HUES48 (cell line): ENCODE results near the gene PFKFB2.
"Not testable (repeated sequence)": the region's sequence is repeated elsewhere in the genome, so short reads cannot be mapped to it uniquely, and the experiment has no call there.

ENCODE experiments used
- H3K27ac ChIP-seq: one replicate; pipeline ENCODE4 v1.7.0; 2013; ENCODE audit warnings: low read depth, low read length, inconsistent platforms
- H3K27me3 ChIP-seq: 2 replicates; pipeline ENCODE4 v1.6.1; 2013; ENCODE audit warnings: mild to moderate bottlenecking, low read length; ENCODE audit not compliant: control insufficient read depth, insufficient read depth
- H3K36me3 ChIP-seq: 2 replicates; pipeline ENCODE4 v1.6.1; 2013; ENCODE audit warnings: low read length; ENCODE audit not compliant: control insufficient read depth, insufficient read depth
- H3K4me1 ChIP-seq: 2 replicates; pipeline ENCODE4 v1.6.1; 2013; ENCODE audit warnings: mild to moderate bottlenecking, low read length; ENCODE audit not compliant: control insufficient read depth, insufficient read depth
- H3K4me3 ChIP-seq: 2 replicates; pipeline ENCODE4 v1.5.1; 2013; ENCODE audit warnings: mild to moderate bottlenecking, low read depth, low read length
- H3K9ac ChIP-seq: 2 replicates; pipeline ENCODE4 v1.6.1; 2013; ENCODE audit warnings: mild to moderate bottlenecking, low read depth, low read length, moderate library complexity
- H3K9me3 ChIP-seq: 2 replicates; pipeline ENCODE4 v1.6.1; 2013; ENCODE audit warnings: low read length; ENCODE audit not compliant: control insufficient read depth, insufficient read depth

PFKFB2 gene

DNA sequence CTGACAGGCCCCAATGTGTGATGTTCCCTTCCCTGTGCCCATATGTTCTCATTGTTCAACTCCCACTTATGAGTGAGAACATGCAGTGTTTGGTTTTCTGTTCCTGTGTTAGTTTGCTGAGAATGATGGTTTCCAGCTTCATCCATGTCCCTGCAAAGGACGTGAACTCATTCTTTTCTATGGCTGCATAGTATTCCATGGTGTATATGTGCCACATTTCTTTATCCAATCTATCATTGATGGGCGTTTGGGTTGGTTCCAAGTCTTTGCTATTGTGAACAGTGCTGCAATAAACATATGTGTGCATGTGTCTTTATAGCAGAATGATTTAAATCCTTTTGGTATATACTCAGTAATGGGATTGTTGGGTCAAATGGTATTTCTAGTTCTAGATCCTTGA, 11.7 kb upstream of the PFKFB2 start:
- not testable (repeated sequence) for H3K36me3 ChIP-seq, H3K4me1 ChIP-seq, H3K9ac ChIP-seq, H3K27me3 ChIP-seq, H3K9me3 ChIP-seq, H3K4me3 ChIP-seq, H3K27ac ChIP-seq

DNA sequence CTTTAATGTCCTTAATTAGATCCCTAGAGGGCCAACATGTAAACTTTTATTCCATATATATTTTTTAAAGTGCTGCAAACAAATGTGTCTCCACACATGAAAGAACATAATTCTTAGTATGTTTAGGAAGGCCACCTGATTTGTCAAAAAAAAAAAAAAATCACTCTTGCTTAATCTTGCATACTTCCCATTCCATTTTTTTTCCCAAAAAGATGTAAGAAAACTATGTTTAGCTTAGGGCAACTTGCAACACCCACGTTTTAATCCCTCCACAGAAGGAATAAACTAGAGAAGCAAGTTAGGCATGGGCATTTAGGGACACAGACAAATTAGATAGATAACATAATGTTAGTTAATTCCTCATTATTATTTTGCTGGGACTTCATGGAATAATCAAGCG, 7.6 kb upstream of the PFKFB2 start:
- Histone ChIP-seq H3K27me3 (no peaks in the 10 kb centered on the region), H3K4me1 (peaks cover 14% of the 10 kb centered on the region; the same call in 1 of the 2 replicates), H3K9ac (no peak overlapping the region), H3K9me3 (no peaks in the 10 kb centered on the region), H3K36me3 (peaks cover 38% of the 10 kb centered on the region), H3K27ac (no peak overlapping the region), H3K4me3 (no peak overlapping the region)

DNA sequence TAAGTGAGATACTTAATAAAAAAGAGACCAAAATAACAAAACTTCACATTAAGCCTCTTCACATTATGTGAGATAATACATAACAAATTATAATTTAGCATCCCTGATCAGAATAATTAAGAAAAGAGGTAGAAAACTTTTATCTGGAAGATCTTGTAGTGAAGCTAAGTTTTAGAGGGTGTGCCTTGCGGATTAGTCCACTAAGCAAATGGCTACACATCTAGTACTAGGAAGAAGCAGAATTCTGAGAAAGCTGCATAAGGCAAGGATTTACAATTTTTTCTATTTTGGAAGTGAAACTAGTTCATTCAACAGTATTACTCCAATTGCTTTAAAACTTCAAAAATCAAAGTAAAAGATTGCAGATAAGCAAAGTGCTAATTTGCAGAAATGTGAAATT, 5.6 kb upstream of the PFKFB2 start:
- H3K9ac ChIP-seq = no peak overlapping the region
- H3K4me1 ChIP-seq = peaks cover 20% of the 10 kb centered on the region
- no peaks in the 10 kb centered on the region for H3K9me3 ChIP-seq
- no peaks in the 10 kb centered on the region for H3K27me3 ChIP-seq
- H3K36me3 ChIP-seq = peaks cover 38% of the 10 kb centered on the region
- no peak overlapping the region for H3K27ac ChIP-seq
- no peak overlapping the region for H3K4me3 ChIP-seq

DNA sequence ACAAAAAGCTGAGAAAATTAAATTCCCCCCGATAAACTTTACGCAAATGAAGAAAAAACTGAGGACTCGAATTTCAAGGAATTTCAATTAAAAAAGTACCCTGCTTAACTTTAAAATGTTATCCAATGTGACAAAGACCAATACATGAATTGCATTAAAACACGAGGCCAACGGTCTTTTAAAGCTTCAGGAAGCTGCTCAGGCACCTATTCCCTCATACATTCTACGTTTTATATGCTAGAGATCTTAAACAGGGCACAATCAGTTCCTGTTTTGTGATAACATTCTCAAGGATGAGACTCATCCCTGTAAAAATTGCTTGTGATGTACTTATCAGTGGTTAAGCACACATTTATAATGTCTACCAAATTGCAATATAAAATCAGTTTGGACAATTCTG, 5.0 kb upstream of the PFKFB2 start:
- Histone ChIP-seq H3K27ac (no peak overlapping the region), H3K36me3 (peaks cover 38% of the 10 kb centered on the region), H3K27me3 (no peaks in the 10 kb centered on the region), H3K9ac (no peak overlapping the region), H3K4me3 (0 out of 2 replicates have a peak overlapping the region, but pooled peaks have one; percentile 5), H3K4me1 (peaks cover 20% of the 10 kb centered on the region), H3K9me3 (no peaks in the 10 kb centered on the region)

DNA sequence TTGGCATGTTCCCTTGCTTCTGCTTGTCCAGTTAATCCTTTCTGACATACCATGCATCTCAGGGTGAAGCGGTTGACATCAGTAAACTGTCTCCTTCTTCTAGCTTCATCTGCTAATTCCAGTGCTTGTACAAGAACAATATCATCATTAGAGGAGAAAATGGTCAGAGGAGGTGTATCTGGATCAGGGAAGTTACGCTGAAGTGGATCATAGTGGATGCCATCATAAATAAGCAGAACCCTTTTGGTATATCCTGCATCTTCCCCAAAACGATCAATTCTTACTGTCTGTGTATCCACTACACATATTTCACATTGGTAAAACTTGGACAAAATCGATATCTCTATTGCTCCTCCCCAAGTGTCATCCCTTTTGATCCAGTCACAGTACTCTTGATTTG, 4.0 kb upstream of the PFKFB2 start:
- Histone ChIP-seq H3K27me3 (no peaks in the 10 kb centered on the region), H3K9ac (no peak overlapping the region), H3K27ac (no peak overlapping the region), H3K9me3 (no peaks in the 10 kb centered on the region), H3K36me3 (peaks cover 38% of the 10 kb centered on the region), H3K4me1 (peaks cover 20% of the 10 kb centered on the region), H3K4me3 (peak overlapping the region; percentile 88; the same call in 1 of the 2 replicates)

DNA sequence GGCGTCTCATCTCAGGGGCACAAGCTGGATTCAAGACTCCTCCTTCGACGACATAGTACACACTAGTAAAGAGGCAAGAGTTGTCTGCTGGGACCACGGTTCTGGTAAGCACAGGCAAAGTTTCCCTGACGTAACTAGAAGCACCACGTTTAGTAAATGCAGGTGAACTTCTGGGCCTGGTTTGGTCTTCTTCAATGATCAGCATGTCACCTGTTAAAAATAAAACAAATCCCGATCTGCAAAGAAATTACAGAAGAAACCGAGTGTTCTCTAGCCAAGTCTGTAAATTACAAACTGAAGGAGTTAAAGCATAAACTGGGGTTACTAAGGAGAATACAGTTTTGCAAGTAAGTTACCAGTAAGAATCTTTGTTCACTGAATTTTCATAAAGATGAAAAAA, 3.6 kb upstream of the PFKFB2 start:
- Histone ChIP-seq H3K36me3 (peaks cover 38% of the 10 kb centered on the region), H3K4me1 (peaks cover 20% of the 10 kb centered on the region), H3K9me3 (no peaks in the 10 kb centered on the region), H3K4me3 (peak overlapping the region; percentile 88), H3K27me3 (no peaks in the 10 kb centered on the region), H3K9ac (0 out of 2 replicates have a peak overlapping the region, but pooled peaks have one; percentile 19), H3K27ac (peak overlapping the region; percentile 97)

DNA sequence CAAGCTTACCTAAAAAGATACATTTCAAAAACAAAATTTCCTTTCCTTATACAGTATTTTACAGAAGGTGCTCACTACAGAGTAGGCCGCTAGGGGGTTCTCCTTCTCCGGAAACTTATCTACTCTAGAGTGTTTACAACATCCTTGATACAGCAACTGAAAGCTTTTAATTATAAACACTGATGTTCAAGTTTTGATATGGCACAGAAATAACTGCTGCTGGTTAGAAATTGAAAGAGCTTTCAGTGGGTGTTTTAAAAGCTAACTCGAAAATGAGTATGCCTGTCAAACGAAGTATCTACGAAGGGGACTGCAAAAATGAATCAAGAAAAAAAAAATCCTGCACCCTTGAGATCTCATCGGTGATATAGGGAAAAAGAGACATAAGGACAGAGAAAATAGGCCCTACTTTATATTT, 3.1 kb upstream of the PFKFB2 start:
- H3K4me1 ChIP-seq = peaks cover 20% of the 10 kb centered on the region
- peak overlapping the region; percentile 91 for H3K9ac ChIP-seq

DNA sequence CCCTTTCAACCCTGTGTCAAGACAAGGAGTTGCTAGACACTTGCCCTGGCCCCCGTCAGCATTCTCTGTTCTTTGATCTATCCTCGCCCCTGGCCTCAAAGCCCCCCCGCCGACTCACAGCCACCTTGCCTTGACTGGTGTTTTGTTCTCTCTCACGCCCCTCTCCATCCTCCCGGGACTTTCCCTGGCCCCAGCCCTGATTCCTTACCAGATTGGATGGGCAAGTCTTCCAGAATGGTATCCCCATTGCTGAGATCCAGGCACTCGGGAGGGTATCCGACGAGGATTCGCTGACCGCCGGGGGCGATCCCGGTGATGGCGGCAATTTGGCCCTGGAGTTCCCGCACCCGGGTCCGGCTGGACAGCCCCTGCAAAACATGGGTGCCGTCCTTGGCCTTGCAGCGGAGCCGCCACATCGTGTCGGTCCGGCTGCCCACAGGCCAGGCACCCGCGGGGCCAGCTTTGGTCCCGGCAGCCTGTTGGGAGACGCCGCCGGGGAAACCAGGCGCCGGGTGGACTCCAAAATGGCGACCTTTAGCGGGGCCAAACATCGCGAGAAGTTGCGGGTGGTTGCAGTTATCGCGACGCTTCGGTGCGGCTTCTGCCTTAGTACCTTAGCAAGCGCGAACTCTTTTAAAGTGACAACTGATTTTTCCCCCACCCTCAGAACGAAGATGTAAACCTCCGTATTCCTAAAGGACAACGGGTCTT, 2.4 kb upstream of the PFKFB2 start:
- H3K27ac ChIP-seq = peak overlapping the region; percentile 97
- H3K4me3 ChIP-seq = peak overlapping the region; percentile 88
- no peaks in the 10 kb centered on the region for H3K9me3 ChIP-seq
- peaks cover 38% of the 10 kb centered on the region for H3K36me3 ChIP-seq
- peaks cover 18% of the 10 kb centered on the region for H3K4me1 ChIP-seq
- H3K27me3 ChIP-seq = no peaks in the 10 kb centered on the region
- peak overlapping the region; percentile 91 for H3K9ac ChIP-seq

More for the DNA sequence above, 3.1 kb upstream of the PFKFB2 start:
- H3K27me3 ChIP-seq = no peaks in the 10 kb centered on the region
- peak overlapping the region; percentile 97 for H3K27ac ChIP-seq
- H3K4me3 ChIP-seq = peak overlapping the region; percentile 88
- H3K36me3 ChIP-seq = peaks cover 38% of the 10 kb centered on the region
- H3K9me3 ChIP-seq = no peaks in the 10 kb centered on the region

DNA sequence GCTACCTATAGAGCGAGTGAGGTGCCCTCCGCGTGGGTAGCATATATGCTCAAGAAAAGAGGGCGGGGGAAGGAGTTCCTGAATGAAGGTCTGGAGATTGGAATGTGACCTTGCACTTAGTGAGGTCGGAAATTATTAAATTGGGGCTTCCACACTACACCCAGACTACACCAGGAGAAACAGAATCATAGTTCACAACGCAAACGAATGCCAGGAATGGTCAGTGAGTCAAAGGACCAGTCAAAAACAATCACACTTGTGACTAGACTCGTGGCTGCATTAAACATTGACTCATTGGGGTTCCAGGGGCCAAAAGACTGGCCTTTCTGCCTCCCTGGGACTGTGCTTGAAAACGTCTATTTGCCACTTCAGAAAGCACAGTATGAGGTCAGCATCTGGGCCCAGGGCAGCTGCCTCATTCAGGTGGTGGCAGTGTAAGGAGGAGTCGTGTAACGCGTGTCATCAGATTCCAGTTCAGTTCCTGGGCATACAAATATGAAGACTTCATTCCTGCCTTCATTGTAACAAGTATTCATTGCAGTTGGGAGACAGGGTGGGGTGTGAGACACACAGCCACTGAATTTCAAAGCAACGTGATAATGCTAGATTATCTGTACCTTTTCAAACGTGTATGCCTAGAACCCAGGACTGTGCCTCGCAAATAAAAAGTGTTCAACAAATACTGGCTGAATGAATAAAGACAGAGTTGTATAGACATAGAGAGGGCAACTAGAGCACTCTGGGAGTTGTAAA, 1.7 kb upstream of the PFKFB2 start, which contains the start of gene YOD1:
Gene YOD1, minus strand, starts transcription at position 18 of the 753 bp plus-strand sequence. CDS start 178 bp downstream, outside the sequence.
- Histone ChIP-seq H3K27ac (peak within 1 kb of the TSS; percentile 97), H3K27me3 (no peaks in the 10 kb centered on the region), H3K4me3 (peak within 1 kb of the TSS; percentile 94), H3K36me3 (peaks cover 32% of the 10 kb centered on the region), H3K9ac (peak within 1 kb of the TSS; percentile 91), H3K4me1 (peaks cover 17% of the 10 kb centered on the region), H3K9me3 (no peaks in the 10 kb centered on the region)

DNA sequence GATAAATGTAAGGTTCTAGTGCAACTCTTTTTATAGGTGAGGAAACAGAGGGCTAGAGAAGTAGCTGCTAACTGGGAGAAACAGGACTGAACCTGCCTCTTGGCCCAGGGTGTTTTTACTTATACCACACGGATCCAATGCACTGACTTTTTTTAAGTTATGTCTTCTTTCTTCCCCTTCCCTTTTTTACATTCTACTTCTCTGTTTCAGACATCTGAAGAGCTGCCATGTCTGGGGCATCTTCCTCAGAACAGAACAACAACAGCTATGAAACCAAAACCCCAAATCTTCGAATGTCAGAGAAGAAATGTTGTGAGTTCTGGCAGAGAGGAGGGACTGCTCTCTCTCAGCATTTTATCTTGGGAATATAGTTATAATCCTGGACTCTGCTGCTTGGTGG, 1.4 kb downstream of the PFKFB2 start:
- no peak overlapping the region for H3K27ac ChIP-seq
- H3K4me3 ChIP-seq = no peak overlapping the region

More for the DNA sequence above, 1.4 kb downstream of the PFKFB2 start:
- Histone ChIP-seq H3K4me1 (peaks cover 10% of the 10 kb centered on the region), H3K9ac (no peak overlapping the region), H3K36me3 (peaks cover 2% of the 10 kb centered on the region), H3K27me3 (no peaks in the 10 kb centered on the region), H3K9me3 (no peaks in the 10 kb centered on the region)
